IMR-90 (cell line): ENCODE data around the gene UPK1B. TPM values are rescaled to one million over a fixed set of nuclear protein-coding genes. Genes with fewer than 3 reads are reported as not detected.

Experiments
- ATAC-seq: fragments of 200-7000 bp; cut with Tn5 transposase; 2 replicates; pipeline ENCODE4 v1.9.1; 2020; ENCODE audit warnings: low read depth, mild to moderate bottlenecking, moderate library complexity
- BruUV-seq: library from RNA; stranded (reverse); fragments of 400-500 nt; replicated peaks from 2 replicates; lab custom pipeline; 2021; lab: Mats Ljungman, UMichigan
- CTCF ChIA-PET: fragments of 300-600 bp; formaldehyde crosslinking; extraction: SDS; loops from one replicate; lab custom pipeline; 2021; ENCODE audit warnings: antibody characterized with exemption; lab: Yijun Ruan, JAX
- POLR2A ChIA-PET: fragments of 300-600 bp; sonication (Branson Sonifier 250); formaldehyde crosslinking; loops from one replicate; lab custom pipeline; 2022; ENCODE audit warnings: antibody characterized with exemption; ENCODE audit not compliant: unreplicated experiment; lab: Charles Lee
- DNase-seq: peaks from one replicate; pipeline ENCODE4 v3.0.0; 2013
- H2AFZ ChIP-seq: replicated peaks from 2 replicates; pipeline ENCODE3; 2013; ENCODE audit warnings: low read length, mild to moderate bottlenecking; ENCODE audit not compliant: poor library complexity
- H2AK5ac ChIP-seq: 2 replicates; pipeline ENCODE4 v1.6.1; 2013; ENCODE audit warnings: low read depth, low read length, inconsistent platforms
- H2AK9ac ChIP-seq: replicated peaks from 2 replicates; pipeline ENCODE3; 2013; ENCODE audit warnings: mild to moderate bottlenecking, low read depth, low read length, moderate library complexity; ENCODE audit not compliant: poor library complexity
- H2BK120ac ChIP-seq: 2 replicates; pipeline ENCODE4 v1.6.1; 2013; ENCODE audit warnings: low read depth, low read length, inconsistent platforms
- H2BK15ac ChIP-seq: 3 replicates; pipeline ENCODE4 v1.6.1; 2013; ENCODE audit warnings: low read depth, low read length, inconsistent platforms
- H2BK20ac ChIP-seq: 2 replicates; pipeline ENCODE4 v1.6.1; 2013; ENCODE audit warnings: low read depth, mild to moderate bottlenecking, inconsistent platforms, low read length, moderate library complexity
- H2BK5ac ChIP-seq: 2 replicates; pipeline ENCODE4 v1.6.1; 2013; ENCODE audit warnings: mild to moderate bottlenecking, low read depth, low read length, inconsistent platforms; ENCODE audit not compliant: poor library complexity, severe bottlenecking
- H3K14ac ChIP-seq: replicated peaks from 2 replicates; pipeline ENCODE4 v1.6.1; 2013; ENCODE audit warnings: low read depth, low read length, inconsistent platforms
- H3K18ac ChIP-seq: 2 replicates; pipeline ENCODE4 v1.6.1; 2013; ENCODE audit warnings: low read depth, low read length, control low read depth
- H3K23ac ChIP-seq: 2 replicates; pipeline ENCODE4 v1.6.1; 2013; ENCODE audit warnings: low read depth, low read length, inconsistent platforms
- H3K27ac ChIP-seq: 2 replicates; pipeline ENCODE4 v1.5.1; 2013; ENCODE audit warnings: mild to moderate bottlenecking, control low read depth, low read length; ENCODE audit not compliant: insufficient read depth
- H3K27me3 ChIP-seq: 2 replicates; pipeline ENCODE4 v1.6.1; 2013; ENCODE audit warnings: low read length; ENCODE audit not compliant: control insufficient read depth, insufficient read depth
- H3K36me3 ChIP-seq: 2 replicates; pipeline ENCODE4 v1.6.1; 2013; ENCODE audit warnings: low read length, mixed read lengths; ENCODE audit not compliant: control insufficient read depth, insufficient read depth
- H3K4ac ChIP-seq: 2 replicates; pipeline ENCODE4 v1.6.1; 2013; ENCODE audit warnings: low read depth, low read length, inconsistent platforms
- H3K4me1 ChIP-seq: 2 replicates; pipeline ENCODE4 v1.6.1; 2013; ENCODE audit warnings: low read length, mixed read lengths; ENCODE audit not compliant: control insufficient read depth, insufficient read depth
- H3K4me2 ChIP-seq: 2 replicates; pipeline ENCODE4 v1.6.1; 2013; ENCODE audit warnings: low read depth, mild to moderate bottlenecking, control low read depth, low read length, moderate library complexity
- H3K4me3 ChIP-seq: 2 replicates; pipeline ENCODE4 v1.5.1; 2013; ENCODE audit warnings: low read depth, mild to moderate bottlenecking, control low read depth, low read length, moderate library complexity; ENCODE audit not compliant: insufficient read depth
- H3K56ac ChIP-seq: 2 replicates; pipeline ENCODE4 v1.6.1; 2013; ENCODE audit warnings: low read length, inconsistent platforms; ENCODE audit not compliant: insufficient read depth; ENCODE audit errors: extremely low read depth
- H3K79me1 ChIP-seq, 2 experiments: 2 replicates each; pipeline ENCODE4 v1.6.1; 2013; ENCODE audit warnings: low read length in 2 of 2, inconsistent platforms in 1 of 2, low read depth in 1 of 2
- H3K9ac ChIP-seq: 2 replicates; pipeline ENCODE4 v1.6.1; 2013; ENCODE audit warnings: low read depth, low read length, control low read depth
- H3K9me1 ChIP-seq: 2 replicates; pipeline ENCODE4 v1.6.1; 2013; ENCODE audit warnings: low read length, inconsistent platforms; ENCODE audit not compliant: insufficient read depth
- H3K9me3 ChIP-seq: 2 replicates; pipeline ENCODE4 v1.6.1; 2013; ENCODE audit warnings: low read length; ENCODE audit not compliant: control insufficient read depth, insufficient read depth
- H4K20me1 ChIP-seq: 2 replicates; pipeline ENCODE4 v1.6.1; 2013; ENCODE audit warnings: low read length, inconsistent platforms; ENCODE audit not compliant: insufficient read depth
- H4K5ac ChIP-seq: 2 replicates; pipeline ENCODE4 v1.6.1; 2013; ENCODE audit warnings: mild to moderate bottlenecking, low read depth, low read length, control low read depth
- H4K8ac ChIP-seq, 2 experiments: 2 replicates each; pipeline ENCODE4 v1.6.1; 2013; ENCODE audit warnings: low read depth in 2 of 2, low read length in 2 of 2, control low read depth in 1 of 2, inconsistent platforms in 1 of 2
- H4K91ac ChIP-seq: 2 replicates; pipeline ENCODE4 v1.6.1; 2013; ENCODE audit warnings: low read depth, low read length, inconsistent platforms; ENCODE audit not compliant: insufficient read depth
- BHLHE40 ChIP-seq: fragments of 150-350 bp; IDR thresholded peaks from 2 replicates; pipeline ENCODE4 v1.6.1; 2016; ENCODE audit warnings: mild to moderate bottlenecking, low read depth, low read length
- CEBPB ChIP-seq: IDR thresholded peaks from 2 replicates; pipeline ENCODE4 v1.6.1; 2012; ENCODE audit warnings: low read depth, low read length, improper control_type of control experiment
- CHD1 ChIP-seq: IDR thresholded peaks from 2 replicates; pipeline ENCODE4 v1.6.1; 2012; ENCODE audit warnings: low read depth, low read length, improper control_type of control experiment
- CTCF ChIP-seq: conservative IDR thresholded peaks from 2 replicates; pipeline ENCODE4 v1.5.1; 2012; ENCODE audit warnings: mild to moderate bottlenecking, low read depth, low read length, improper control_type of control experiment
- ELK1 ChIP-seq: fragments of 150-350 bp; IDR thresholded peaks from 2 replicates; pipeline ENCODE4 v1.6.1; 2016; ENCODE audit warnings: low read depth, mild to moderate bottlenecking, low read length, moderate library complexity, borderline replicate concordance
- FOS ChIP-seq: fragments of 150-350 bp; IDR thresholded peaks from 2 replicates; pipeline ENCODE4 v1.6.1; 2016; ENCODE audit warnings: low read depth, low read length
- MAFK ChIP-seq: IDR thresholded peaks from 2 replicates; pipeline ENCODE4 v1.6.1; 2012; ENCODE audit warnings: low read depth, low read length, improper control_type of control experiment
- MAZ ChIP-seq: IDR thresholded peaks from 2 replicates; pipeline ENCODE4 v1.6.1; 2012; ENCODE audit warnings: low read depth, mild to moderate bottlenecking, low read length, improper control_type of control experiment, moderate library complexity, borderline replicate concordance
- MXI1 ChIP-seq: IDR thresholded peaks from 2 replicates; pipeline ENCODE4 v1.6.1; 2012; ENCODE audit warnings: low read depth, mild to moderate bottlenecking, low read length, moderate library complexity, borderline replicate concordance
- NFE2L2 ChIP-seq: fragments of 150-350 bp; IDR thresholded peaks from 2 replicates; pipeline ENCODE4 v1.6.1; 2016; ENCODE audit warnings: low read depth, mild to moderate bottlenecking, low read length
- POLR2A ChIP-seq: IDR thresholded peaks from 2 replicates; pipeline ENCODE4 v1.6.1; 2012; ENCODE audit warnings: mild to moderate bottlenecking, low read depth, low read length
- RAD21 ChIP-seq: IDR thresholded peaks from 2 replicates; pipeline ENCODE4 v1.6.1; 2012; ENCODE audit warnings: low read length, improper control_type of control experiment
- RCOR1 ChIP-seq: IDR thresholded peaks from 2 replicates; pipeline ENCODE4 v1.6.1; 2012; ENCODE audit warnings: mild to moderate bottlenecking, low read length, improper control_type of control experiment; ENCODE audit not compliant: insufficient replicate concordance
- RFX5 ChIP-seq: IDR thresholded peaks from 2 replicates; pipeline ENCODE4 v1.8.0; 2012; ENCODE audit warnings: low read depth, mild to moderate bottlenecking, low read length, moderate library complexity
- SMC3 ChIP-seq: fragments of 150-350 bp; IDR thresholded peaks from 2 replicates; pipeline ENCODE4 v1.6.1; 2016; ENCODE audit warnings: low read depth, mild to moderate bottlenecking, antibody characterized with exemption, low read length, moderate library complexity
- USF2 ChIP-seq: fragments of 150-350 bp; IDR thresholded peaks from 2 replicates; pipeline ENCODE4 v1.6.1; 2017; ENCODE audit warnings: mild to moderate bottlenecking, antibody characterized with exemption, low read length, low read depth
- WGBS, 2 experiments: methylation state at CpG; one replicate each; pipeline versions ENCODE4 v1.1.5 to v1.1.7; 2013; ENCODE audit warnings: missing lambda C conversion rate in 2 of 2; ENCODE audit not compliant: insufficient read length in 1 of 2; ENCODE audit errors: extremely low coverage in 2 of 2; 5-methylcytosine and 5-hydroxymethylcytosine counted together
- dilution Hi-C: fragments of 300-500 bp; cut with HindIII; formaldehyde crosslinking; loops from one replicate; pipeline ENCODE4 v1.14.3; 2018; ENCODE audit warnings: low sequenced_read_pairs; ENCODE audit not compliant: unreplicated experiment
- in situ Hi-C: fragments of 300-500 bp; cut with MboI; formaldehyde crosslinking; loops from 3 replicates; pipeline ENCODE4 v1.14.3; 2019; ENCODE audit warnings: low sequenced_read_pairs, inconsistent platforms, mixed read lengths
- intact Hi-C: fragments of 100-400 bp; cut with micrococcal nuclease; formaldehyde crosslinking; loops from 2 replicates; pipeline ENCODE4 v1.10.0; 2022
- polyA plus RNA-seq, 3 experiments: library from polyadenylated mRNA; depleted of rRNA; stranded (reverse); fragments of >200 nt; gene quantifications; 2 replicates each; pipeline ENCODE4 v1.2.3, GENCODE V29; 2012; ENCODE audit warnings: low replicate concordance in 1 of 3
- total RNA-seq: library from RNA; depleted of rRNA; stranded (reverse); fragments of >200 nt; gene quantifications from 2 replicates; pipeline ENCODE4 v1.2.3, GENCODE V29; 2012

The UPK1B gene
- total and polyA plus RNA-seq, 2 of the 4 experiments (the other 2 are of a cell fraction) = 0.36 to 0.55 TPM

- no peak for TF ChIP-seq ELK1
- no peak for TF ChIP-seq CTCF
- no peak for TF ChIP-seq CHD1
- TF ChIP-seq POLR2A = no peak
- no peak for TF ChIP-seq USF2
- TF ChIP-seq RFX5 = no peak
- TF ChIP-seq MAZ = no peak
- no peak for TF ChIP-seq BHLHE40
- no peak for TF ChIP-seq SMC3
- TF ChIP-seq FOS = no peak
- no peak for TF ChIP-seq RAD21
- no peak for TF ChIP-seq RCOR1
- no peak for TF ChIP-seq CEBPB
- no peak for TF ChIP-seq MXI1
- no peak for TF ChIP-seq NFE2L2
- no peak for TF ChIP-seq MAFK
- Histone ChIP-seq H4K5ac (no peak overlapping the region), H3K9ac (no peak overlapping the region), H2AFZ (no peak overlapping the region), H3K9me1 (peaks cover 8% of the 10 kb centered on the region), H2BK120ac (no peak overlapping the region), H3K4ac (no peak overlapping the region), H3K4me2 (no peak overlapping the region), H3K9me3 (no peaks in the 10 kb centered on the region), H3K14ac (no peak overlapping the region), H4K91ac (no peak overlapping the region), H2BK5ac (peak overlapping the region; percentile 11), H3K27ac (no peak overlapping the region), H3K18ac (no peak overlapping the region), H3K4me1 (peaks cover 5% of the 10 kb centered on the region; the same call in 1 of the 2 replicates), H3K4me3 (no peak overlapping the region), H2AK9ac (no peak overlapping the region), H3K79me1 (peaks cover 14 to 43% of the 10 kb centered on the region in 2 experiments), H4K8ac (no peak overlapping the region), H2AK5ac (no peak overlapping the region), H3K27me3 (no peaks in the 10 kb centered on the region), H3K36me3 (peaks cover 25% of the 10 kb centered on the region), H2BK15ac (no peak overlapping the region; the same call in 2 of the 3 replicates), H2BK20ac (no peak overlapping the region), H4K20me1 (peaks cover 6% of the 10 kb centered on the region; the same call in 1 of the 2 replicates), H3K23ac (no peak overlapping the region), H3K56ac (no peak overlapping the region)
- BruUV-seq = no TSS peak
- no CpG with 5 or more reads among the region's 1 CpG for WGBS, 2 experiments
- POLR2A ChIA-PET = no interaction called here
- no peak for DNase-seq
- no peak for ATAC-seq
- in situ Hi-C loops = no loop called here
- intact Hi-C loops = no loop called here
- CTCF ChIA-PET = no interaction called here
- dilution Hi-C loops = no loop called here
These were observed 61.2 kb downstream of the UPK1B start for GRCh38 chr3:119234610-119235009.
